Uterus (tissue), 2 donors: ENCODE data around the gene SFT2D3.

Source experiments
- CTCF ChIP-seq, 4 experiments: fragments of 200-600 bp in 2 of 4; fragments of 450-650 bp in 2 of 4; sonication (generic) in 2 of 4; IDR thresholded peaks; one replicate each; pipeline ENCODE4 v1.5.1; 2016 to 2019; ENCODE audit warnings: antibody characterized with exemption in 4 of 4, mild to moderate bottlenecking in 2 of 4, moderate library complexity in 1 of 4
- POLR2A ChIP-seq, 2 donors: fragments of 450-650 bp; IDR thresholded peaks; one replicate each; pipeline ENCODE4 v1.6.1; 2016; ENCODE audit warnings: antibody characterized with exemption in 2 of 2, mild to moderate bottlenecking in 1 of 2, moderate library complexity in 1 of 2

GRCh38 chr2:127678531-127678930 is 22.8 kb upstream of the SFT2D3 start:
- TF ChIP-seq POLR2A (IDR thresholded peaks at IDR 0.05) (no peak), CTCF (IDR thresholded peaks at IDR 0.05) (no peak)
